Activated B cell treated with CpG ODN at 0.5 μM for 24 hours (primary cell): ENCODE results near the gene CNNM2. TPM values are rescaled to one million over a fixed set of nuclear protein-coding genes. Genes with fewer than 3 reads are reported as not detected.

Source experiments
- ATAC-seq: fragments of 200-7000 bp; cut with Tn5 transposase; one replicate; pipeline ENCODE4 v1.10.0; 2021; ENCODE audit warnings: low read depth, mild to moderate bottlenecking, moderate library complexity
- CTCF ChIA-PET: fragments of 350-600 bp; sonication (Branson Sonifier 250); formaldehyde crosslinking; loops from one replicate; lab custom pipeline; 2021; ENCODE audit warnings: antibody characterized with exemption; lab: Charles Lee
- POLR2A ChIA-PET: fragments of 350-600 bp; sonication (Branson Sonifier 250); formaldehyde crosslinking; loops from one replicate; lab custom pipeline; 2021; ENCODE audit warnings: antibody characterized with exemption; lab: Charles Lee
- DNase-seq: peaks from one replicate; pipeline ENCODE4 v3.0.0; 2022
- H3K27ac Mint-ChIP-seq: one replicate; pipeline ENCODE4 v1.8.0; 2020; ENCODE audit warnings: mixed read lengths
- H3K27me3 Mint-ChIP-seq: one replicate; pipeline ENCODE4 v1.8.0; 2021; ENCODE audit warnings: mixed read lengths
- H3K36me3 Mint-ChIP-seq: one replicate; pipeline ENCODE4 v1.8.0; 2021; ENCODE audit warnings: low read depth, mixed read lengths
- H3K4me1 Mint-ChIP-seq: one replicate; pipeline ENCODE4 v1.8.0; 2021; ENCODE audit warnings: mixed read lengths
- H3K4me3 Mint-ChIP-seq: one replicate; pipeline ENCODE4 v1.8.0; 2020; ENCODE audit warnings: mild to moderate bottlenecking, mixed read lengths
- H3K9me3 Mint-ChIP-seq: one replicate; pipeline ENCODE4 v1.8.0; 2020; ENCODE audit warnings: mixed read lengths
- intact Hi-C: fragments of 100-400 bp; cut with micrococcal nuclease; formaldehyde crosslinking; loops from one replicate; pipeline ENCODE4 v1.15.1; 2024
- total RNA-seq: library from RNA; stranded (reverse); gene quantifications from 2 replicates; pipeline ENCODE4 v1.2.3, GENCODE V29; 2022
- TF ChIP-seq, protein P1 (sequence below): fragments of 200-600 bp; IDR thresholded peaks from one replicate; pipeline ENCODE4 v1.8.0; 2022; ENCODE audit warnings: antibody characterized with exemption, mild to moderate bottlenecking

CNNM2 gene
- total RNA-seq, 1 donor from 2014 or later = 7.3 TPM

DNA sequence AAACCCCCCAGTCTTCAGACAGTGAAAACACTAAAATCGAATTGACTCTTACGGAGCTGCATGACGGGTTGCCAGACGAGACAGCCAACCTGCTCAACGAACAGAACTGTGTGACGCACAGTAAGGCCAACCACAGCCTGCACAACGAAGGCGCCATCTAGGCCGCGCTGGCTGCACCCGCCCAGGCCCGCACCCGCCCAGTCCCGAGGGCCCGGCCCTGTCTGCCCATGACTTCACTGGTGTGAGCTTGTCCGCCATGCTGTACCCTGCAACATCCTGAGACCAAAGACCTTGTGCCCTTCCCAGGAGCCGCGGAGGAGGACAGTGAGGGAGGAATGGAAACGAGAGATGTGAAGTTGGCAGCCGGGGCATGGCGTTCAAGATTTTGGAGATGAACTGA is 158.9 kb downstream of the CNNM2 start:
- Mint-ChIP-seq H3K4me3 (no peak overlapping the region), H3K27me3 (no peaks in the 10 kb centered on the region), H3K27ac (no peak overlapping the region), H3K4me1 (no peaks in the 10 kb centered on the region), H3K9me3 (no peaks in the 10 kb centered on the region), H3K36me3 (peaks cover 31% of the 10 kb centered on the region)
- TF ChIP-seq, protein P1, sequence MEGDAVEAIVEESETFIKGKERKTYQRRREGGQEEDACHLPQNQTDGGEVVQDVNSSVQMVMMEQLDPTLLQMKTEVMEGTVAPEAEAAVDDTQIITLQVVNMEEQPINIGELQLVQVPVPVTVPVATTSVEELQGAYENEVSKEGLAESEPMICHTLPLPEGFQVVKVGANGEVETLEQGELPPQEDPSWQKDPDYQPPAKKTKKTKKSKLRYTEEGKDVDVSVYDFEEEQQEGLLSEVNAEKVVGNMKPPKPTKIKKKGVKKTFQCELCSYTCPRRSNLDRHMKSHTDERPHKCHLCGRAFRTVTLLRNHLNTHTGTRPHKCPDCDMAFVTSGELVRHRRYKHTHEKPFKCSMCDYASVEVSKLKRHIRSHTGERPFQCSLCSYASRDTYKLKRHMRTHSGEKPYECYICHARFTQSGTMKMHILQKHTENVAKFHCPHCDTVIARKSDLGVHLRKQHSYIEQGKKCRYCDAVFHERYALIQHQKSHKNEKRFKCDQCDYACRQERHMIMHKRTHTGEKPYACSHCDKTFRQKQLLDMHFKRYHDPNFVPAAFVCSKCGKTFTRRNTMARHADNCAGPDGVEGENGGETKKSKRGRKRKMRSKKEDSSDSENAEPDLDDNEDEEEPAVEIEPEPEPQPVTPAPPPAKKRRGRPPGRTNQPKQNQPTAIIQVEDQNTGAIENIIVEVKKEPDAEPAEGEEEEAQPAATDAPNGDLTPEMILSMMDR = no peak
- ChIA-PET CTCF (no interaction called here), POLR2A (interaction anchor here (0.6 kb wide), 1 partner anchor 216 kb away, joined by 6 read pairs; no protein-coding TSS in a partner anchor)
- ATAC-seq (no peak), DNase-seq (no peak)
- intact Hi-C loops = no loop called here

DNA sequence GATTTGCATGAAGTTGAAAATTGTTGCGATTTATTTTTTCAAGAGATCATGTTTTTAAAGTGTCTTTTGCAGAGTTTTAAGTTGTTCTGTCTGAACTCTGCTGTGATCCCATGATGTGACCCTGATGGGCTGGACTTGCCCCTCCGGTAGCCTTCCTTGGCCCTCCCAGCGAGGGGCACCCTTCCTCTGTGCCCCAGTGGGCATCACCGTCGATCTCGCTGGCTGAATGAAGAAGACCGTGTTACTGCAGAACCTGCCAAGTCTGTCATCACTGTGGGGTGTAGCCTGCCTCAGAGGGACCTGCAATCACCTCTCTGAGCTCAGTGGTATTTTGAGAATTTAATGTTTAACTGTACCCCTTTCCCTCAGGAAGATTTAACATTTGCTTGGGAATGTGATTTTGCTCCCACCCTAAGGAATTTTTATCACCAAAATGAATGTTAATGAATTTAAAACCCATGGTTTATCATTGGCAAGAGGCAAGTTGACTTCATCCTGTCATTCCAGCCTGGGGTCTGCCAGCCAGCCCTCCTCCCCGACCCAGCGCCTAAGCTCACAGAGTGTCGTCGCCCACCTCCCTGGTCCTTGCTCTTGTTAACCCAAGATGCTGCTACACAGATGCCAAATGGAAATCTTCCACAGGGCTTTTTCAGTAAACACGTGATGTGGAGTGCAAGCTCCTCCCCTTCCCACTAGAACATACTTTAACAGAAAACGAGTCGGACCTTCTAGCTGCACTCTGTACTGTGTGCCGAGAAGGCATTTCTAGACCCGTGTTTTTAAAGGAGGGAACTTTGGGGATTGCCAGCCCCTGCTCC is 159.6 kb downstream of the CNNM2 start:
- no peaks in the 10 kb centered on the region for H3K9me3 Mint-ChIP-seq
- H3K27me3 Mint-ChIP-seq = no peaks in the 10 kb centered on the region
- ChIA-PET POLR2A (interaction anchor here (0.6 kb wide), 1 partner anchor 215 kb away, joined by 6 read pairs; no protein-coding TSS in a partner anchor), CTCF (no interaction called here)
- TF ChIP-seq, protein P1 = no peak
- no peak for DNase-seq
- no peak for ATAC-seq
- intact Hi-C loops = no loop called here
- peaks cover 31% of the 10 kb centered on the region for H3K36me3 Mint-ChIP-seq
- H3K4me3 Mint-ChIP-seq = no peak overlapping the region
- H3K27ac Mint-ChIP-seq = no peak overlapping the region
- no peaks in the 10 kb centered on the region for H3K4me1 Mint-ChIP-seq

DNA sequence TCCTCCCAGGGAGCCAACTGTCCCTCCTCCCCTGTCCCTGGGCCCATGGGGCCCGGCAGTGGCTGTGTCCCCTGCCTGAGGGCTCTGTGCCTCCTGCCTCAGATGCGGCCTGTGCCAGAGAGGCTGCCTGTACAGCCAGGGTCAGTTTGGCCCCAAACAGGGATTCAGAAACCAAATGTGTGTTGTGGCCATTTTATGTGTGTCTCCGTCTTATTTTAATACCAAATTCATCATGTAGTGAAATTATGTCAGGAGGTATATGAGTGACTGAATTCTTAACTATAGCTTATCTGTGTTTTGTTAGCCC is 160.2 kb downstream of the CNNM2 start:
- Mint-ChIP-seq H3K4me1 (no peaks in the 10 kb centered on the region), H3K9me3 (no peaks in the 10 kb centered on the region), H3K4me3 (no peak overlapping the region), H3K36me3 (peaks cover 31% of the 10 kb centered on the region), H3K27me3 (no peaks in the 10 kb centered on the region), H3K27ac (no peak overlapping the region)
- ATAC-seq (no peak), DNase-seq (no peak)
- intact Hi-C loops = no loop called here
- ChIA-PET CTCF (no interaction called here), POLR2A (no interaction called here)
- TF ChIP-seq, protein P1 = no peak

DNA sequence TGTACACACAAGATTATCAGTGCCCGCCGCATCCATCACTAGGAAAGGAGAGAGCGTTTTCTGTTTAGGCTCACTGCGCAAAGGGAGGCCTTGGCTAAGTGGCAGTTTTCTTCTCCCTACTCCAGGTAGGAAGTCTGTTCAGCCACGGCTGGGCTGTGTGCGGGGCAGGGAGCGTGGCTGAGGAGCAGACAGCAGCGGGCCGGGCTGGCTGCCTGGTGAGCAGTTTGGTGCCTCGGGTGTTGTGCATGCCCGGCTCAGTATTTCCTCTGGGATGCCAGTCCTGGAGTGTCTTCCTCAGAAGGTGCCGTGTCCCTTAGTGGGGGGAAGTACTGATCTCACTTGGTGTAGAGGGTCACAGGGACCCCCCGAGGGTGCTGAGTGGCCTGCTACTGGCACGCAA is 160.6 kb downstream of the CNNM2 start:
- TF ChIP-seq, protein P1 = no peak
- H3K9me3 Mint-ChIP-seq = no peaks in the 10 kb centered on the region
- H3K4me1 Mint-ChIP-seq = no peaks in the 10 kb centered on the region
- no peak overlapping the region for H3K27ac Mint-ChIP-seq
- ATAC-seq (no peak), DNase-seq (no peak)
- ChIA-PET POLR2A (no interaction called here), CTCF (no interaction called here)
- no peak overlapping the region for H3K4me3 Mint-ChIP-seq
- peaks cover 31% of the 10 kb centered on the region for H3K36me3 Mint-ChIP-seq
- intact Hi-C loops = no loop called here
- H3K27me3 Mint-ChIP-seq = no peaks in the 10 kb centered on the region

DNA sequence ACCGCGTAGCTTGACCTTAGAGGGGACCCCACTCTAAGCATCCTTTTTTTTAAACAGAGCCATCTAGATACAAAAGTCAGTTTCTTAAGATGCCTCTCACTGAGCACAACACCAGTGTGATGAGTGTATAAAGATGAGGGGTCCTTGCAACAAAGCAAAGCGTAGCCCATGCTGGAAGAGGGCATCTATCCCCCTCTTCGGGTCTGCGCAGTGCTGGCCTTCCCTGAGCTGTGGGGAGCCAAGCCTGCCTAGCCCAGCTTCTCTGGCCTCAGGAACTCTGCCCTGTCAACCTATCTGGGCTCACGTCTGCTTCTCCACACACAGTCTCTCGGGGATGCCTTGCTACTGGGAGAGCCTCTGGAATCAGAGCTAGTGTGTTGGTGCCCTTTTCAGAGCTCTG is 161.0 kb downstream of the CNNM2 start:
- H3K4me1 Mint-ChIP-seq = no peaks in the 10 kb centered on the region
- H3K27me3 Mint-ChIP-seq = no peaks in the 10 kb centered on the region
- CTCF ChIA-PET = no interaction called here
- H3K9me3 Mint-ChIP-seq = no peaks in the 10 kb centered on the region
- POLR2A ChIA-PET = no interaction called here
- DNase-seq (no peak), ATAC-seq (no peak)
- no peak overlapping the region for H3K27ac Mint-ChIP-seq
- TF ChIP-seq, protein P1 = no peak
- intact Hi-C loops = no loop called here
- peaks cover 34% of the 10 kb centered on the region for H3K36me3 Mint-ChIP-seq
- H3K4me3 Mint-ChIP-seq = no peak overlapping the region
